ENCODE data around the gene PACC1.

The PACC1 gene

GRCh38 chr1:212414328-212415106 lies at the start of gene PACC1:
Gene PACC1 (minus strand): TSS chr1:212414886. CDS start chr1:212414757, 129 bp downstream.
- DNase-seq (ENCODE audit: low read depth), result peak; percentile 45

GRCh38 chr1:212463565-212464285 lies 49.0 kb upstream of the PACC1 start:
- no peak for DNase-seq (ENCODE audit: low read depth)

DNA sequence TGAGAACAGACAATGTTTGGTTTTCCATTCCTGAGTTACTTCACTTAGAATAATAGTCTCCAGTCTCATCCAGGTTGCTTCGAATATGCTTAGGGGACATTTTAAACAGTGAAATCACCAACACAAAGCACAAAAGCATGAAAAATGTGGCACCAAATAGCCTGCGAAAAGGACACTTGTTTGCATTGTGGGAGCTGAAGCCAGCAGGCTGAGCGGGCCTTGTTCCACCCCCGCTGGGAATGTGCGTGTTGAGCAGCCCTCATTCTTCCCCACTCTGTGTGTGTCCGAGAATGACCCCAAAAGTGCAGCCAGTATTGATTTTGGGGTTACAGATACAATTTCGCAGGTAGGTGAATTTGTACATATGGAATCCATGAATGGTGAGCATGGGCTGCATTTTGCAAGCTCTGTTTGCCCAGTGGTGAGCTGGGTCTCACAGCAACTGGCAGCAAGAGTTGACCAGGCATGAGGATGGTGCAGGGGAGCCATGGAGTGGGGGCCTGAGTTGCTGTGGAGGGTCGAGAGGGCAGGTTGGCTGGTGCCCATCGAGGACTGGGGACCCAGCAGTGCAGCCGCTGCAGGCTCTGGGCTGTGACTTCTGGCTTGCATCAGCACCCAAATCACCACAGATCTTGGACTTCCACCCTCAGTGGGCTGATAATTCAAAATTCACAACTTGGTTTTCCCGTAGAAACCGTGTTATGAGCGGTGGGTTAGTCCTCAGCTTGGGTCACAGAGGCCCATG lies 47.4 kb upstream of the PACC1 start:
- no peak for DNase-seq (ENCODE audit: low read depth)

- no peak for DNase-seq (ENCODE audit: low read depth)
Observed at GRCh38 chr1:212460376-212460775, 45.7 kb upstream of the PACC1 start.

DNA sequence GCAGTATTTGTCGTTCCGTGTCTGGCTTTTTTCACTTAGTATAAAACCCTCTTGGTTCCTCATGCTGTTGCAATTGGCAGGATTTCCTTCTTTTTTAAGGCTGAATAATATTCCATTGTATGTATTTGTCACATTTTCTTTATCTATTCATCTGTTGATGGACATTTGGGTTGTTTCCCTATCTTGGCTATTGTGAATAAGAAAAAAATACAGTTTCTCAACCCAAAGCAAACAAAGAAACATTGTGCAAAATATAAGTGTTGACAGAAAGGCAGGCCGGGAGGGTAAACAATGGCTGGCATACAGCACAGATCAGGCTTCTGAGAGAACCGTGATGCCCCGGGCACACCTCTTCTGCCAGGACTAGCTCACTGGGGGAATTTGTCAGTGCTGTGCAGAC lies 45.0 kb upstream of the PACC1 start:
- DNase-seq (ENCODE audit: low read depth), result no peak

DNA sequence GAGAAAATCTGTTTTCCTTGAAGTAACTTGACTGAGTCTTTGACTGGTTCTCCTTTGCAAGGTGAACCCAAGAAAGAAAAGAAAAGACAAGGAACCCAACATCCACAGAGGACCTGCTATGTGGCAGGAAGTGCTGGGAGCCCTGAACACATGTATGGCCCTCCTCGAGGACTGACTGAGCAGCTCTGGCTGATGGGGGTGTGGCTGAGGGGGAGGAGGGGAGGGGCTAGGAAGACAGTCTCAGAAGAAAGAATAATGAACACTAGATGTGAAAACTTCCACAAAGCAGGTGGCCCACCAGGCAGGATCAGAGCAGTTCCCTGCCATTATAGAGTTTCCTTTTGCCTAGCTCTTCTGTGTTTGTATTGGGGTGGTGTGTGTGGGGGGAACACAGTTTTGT lies 44.1 kb upstream of the PACC1 start:
- DNase-seq (ENCODE audit: low read depth), result no peak

GRCh38 chr1:212457740-212458338 lies 43.2 kb upstream of the PACC1 start:
- DNase-seq (ENCODE audit: low read depth), result no peak

GRCh38 chr1:212455803-212456528 lies 41.3 kb upstream of the PACC1 start:
- no peak for DNase-seq (ENCODE audit: low read depth)

DNA sequence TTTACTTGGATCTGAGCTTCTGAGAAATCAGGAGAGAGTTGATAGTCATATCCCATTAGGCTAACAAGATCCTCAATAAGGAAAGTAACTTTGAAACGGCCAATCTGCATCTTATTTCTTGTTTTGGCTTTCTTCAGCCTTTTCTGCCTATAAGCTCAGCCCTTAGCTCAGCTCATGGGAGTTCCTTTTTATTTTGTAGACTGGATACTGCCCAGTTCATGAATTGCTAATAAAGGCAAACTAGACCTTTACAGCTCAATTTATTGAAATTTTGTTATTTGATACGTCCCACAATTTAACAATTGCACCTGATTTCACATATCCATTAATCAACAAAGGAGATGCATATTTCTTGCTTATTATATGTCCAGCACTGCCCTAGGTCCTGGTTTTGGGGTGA lies 40.7 kb upstream of the PACC1 start:
- no peak for DNase-seq (ENCODE audit: low read depth)

DNA sequence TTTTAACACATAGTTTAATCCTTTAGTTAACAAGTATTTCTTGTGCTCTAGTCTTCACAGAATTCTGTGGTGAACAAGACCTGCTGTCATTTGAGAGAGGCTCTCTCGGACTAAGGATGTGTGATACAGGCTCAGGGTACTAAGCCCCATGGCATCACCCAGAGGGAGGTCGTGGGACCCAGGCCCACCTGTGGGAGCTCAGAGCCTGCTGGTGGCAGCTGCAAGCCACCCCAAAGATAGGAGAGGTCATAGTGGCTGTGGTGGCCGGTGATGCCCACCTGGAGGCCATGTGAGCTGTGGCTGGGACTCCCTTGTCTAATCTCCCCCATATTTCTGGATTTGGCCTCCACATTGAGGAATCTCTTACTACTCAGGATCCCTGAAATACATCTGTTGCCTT lies 40.1 kb upstream of the PACC1 start:
- DNase-seq (ENCODE audit: low read depth), result no peak

- no peak for DNase-seq (ENCODE audit: low read depth)
Observed at GRCh38 chr1:212453156-212453857, 38.6 kb upstream of the PACC1 start.

DNA sequence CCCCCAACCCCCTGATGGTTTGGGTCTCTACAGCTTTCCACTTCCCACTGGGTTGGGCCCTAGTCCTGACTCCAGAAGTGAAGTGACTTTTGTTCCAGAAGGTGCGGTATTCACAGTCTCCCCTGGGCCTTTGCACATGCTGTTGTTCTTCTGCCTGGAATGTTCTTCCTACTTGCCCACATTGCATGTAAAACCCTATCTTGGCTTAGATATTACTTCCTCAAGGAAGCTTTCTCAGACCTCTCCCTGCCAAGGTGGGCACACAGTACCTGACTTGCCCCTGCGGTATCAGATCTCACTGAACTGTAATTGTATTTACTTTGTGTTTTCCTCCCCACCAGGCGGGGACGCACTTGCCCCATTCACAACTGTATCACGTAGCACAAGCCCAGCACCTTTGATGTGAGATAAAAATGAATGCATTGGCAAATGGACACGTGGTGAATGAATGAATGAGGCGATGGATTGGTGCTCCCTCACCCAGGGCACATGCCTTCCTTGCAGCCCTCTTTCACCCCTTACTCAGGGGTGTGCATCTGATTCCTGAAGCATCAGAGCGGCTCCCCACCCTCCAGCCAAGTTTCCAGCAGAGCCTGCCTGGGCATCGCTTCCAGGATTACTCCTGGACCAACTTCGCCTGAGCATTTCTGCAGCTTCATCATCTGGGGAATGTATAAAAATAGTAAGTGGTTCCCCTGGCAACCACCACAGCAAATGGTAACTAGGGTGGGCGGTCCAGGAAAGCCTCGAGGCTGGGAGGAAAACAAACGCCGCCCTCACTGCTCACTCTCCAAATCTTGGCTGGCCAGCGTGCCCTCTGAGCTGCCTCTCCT lies 37.9 kb upstream of the PACC1 start:
- DNase-seq (ENCODE audit: low read depth), result no peak

GRCh38 chr1:212451416-212452322 lies 37.0 kb upstream of the PACC1 start:
- no peak for DNase-seq (ENCODE audit: low read depth)

DNA sequence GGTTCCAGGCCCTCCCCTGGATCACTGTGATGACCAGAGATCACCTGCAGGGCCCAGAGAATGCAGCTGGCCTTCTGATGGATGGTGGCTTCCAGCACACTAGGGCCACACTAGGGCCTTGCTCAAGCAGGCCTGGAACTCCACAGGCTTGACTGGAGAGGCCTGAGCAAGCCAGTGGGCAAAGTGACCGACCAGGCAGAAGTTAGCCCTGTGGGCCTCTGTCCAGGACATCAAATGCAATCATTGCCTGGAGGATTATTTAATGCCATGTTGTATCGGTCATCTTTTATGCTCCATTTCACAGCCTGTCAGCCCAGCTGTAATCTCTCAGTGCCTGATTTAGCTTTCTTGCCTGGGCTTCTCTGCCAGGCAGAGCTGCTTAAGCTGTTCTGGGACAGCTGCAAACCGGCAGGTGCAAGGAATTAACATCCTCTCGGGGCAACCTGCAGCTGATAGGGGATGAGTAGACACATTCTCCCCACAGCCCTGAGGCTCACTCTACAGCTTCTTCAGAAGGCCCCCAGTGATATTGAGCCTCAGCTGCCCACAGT lies 35.7 kb upstream of the PACC1 start:
- no peak for DNase-seq (ENCODE audit: low read depth)

- no peak for DNase-seq (ENCODE audit: low read depth)
Observed at GRCh38 chr1:212447478-212447877, 32.8 kb upstream of the PACC1 start.

GRCh38 chr1:212446333-212446732 lies 31.6 kb upstream of the PACC1 start:
- DNase-seq (ENCODE audit: low read depth), result no peak

DNA sequence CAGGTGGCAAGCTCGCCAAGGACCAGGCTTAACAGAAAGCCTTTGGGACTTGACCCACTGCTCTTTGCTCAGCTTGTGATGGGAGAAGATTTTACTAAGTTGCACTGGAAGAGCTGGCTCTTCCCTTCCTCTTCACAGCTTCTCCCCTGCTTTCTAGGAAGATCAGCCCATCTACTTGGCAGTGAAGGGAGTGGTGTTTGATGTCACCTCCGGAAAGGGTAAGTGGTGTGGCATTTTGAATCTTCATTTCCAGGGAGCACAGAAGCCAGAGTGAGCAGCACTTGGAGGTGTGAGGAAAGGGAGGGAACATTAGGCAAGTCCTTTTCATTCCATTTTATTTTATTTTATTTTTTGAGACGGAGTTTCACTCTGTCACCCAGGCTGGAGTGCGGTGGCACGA lies 27.7 kb upstream of the PACC1 start:
- no peak for DNase-seq (ENCODE audit: low read depth)

DNA sequence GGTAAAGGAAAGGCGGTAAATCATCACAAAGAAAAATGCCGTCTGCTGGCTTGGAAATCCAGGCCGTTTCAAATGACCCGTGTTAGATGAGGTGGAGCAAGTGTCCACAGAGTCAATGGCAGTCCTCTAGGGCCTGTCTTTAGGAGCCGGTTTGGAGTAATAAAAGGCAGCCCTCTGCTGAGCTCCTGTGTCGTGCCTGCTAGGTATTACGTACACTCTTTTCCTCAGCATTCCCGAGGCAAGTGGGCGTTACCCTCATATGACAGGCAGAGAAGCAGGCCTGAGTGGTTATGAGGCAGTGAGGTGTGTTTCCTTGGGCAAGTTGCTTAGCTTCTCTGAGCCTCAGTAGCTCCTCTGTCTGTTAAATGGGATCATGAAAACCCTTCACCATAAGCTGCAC lies 25.7 kb upstream of the PACC1 start:
- no peak for DNase-seq (ENCODE audit: low read depth)

DNA sequence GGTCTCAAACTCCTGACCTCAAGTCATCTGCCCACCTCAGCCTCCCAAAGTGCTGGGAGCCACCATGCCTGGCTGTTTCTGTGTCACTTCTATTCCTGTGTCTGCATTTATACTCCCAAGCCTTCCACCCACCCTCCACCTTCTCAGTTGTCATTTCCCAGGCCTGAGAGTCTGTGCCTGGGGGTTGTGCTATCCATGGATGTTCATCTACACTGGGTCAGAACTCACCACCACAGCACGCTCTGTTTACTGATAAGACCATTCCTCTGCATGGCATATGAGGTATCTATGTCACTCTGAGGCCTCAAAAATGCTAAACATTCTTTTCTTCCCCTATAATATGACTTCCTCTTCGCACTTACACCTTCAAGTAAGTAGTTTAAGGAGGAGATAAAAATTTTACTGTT lies 24.1 kb upstream of the PACC1 start:
- no peak for DNase-seq (ENCODE audit: low read depth)
